ENCODE measurements around the gene TEN1. TPM values are rescaled to one million over a fixed set of nuclear protein-coding genes. Genes with fewer than 3 reads are reported as not detected.

Gene TEN1
- total and polyA plus RNA-seq, 2 donors (not counting 1 experiment from before 2014, with no cell fraction given): 9.4 to 10.3 TPM

GRCh38 chr17:76022285-76022684 is 43.2 kb downstream of the TEN1 start:
- Histone ChIP-seq H3K27me3 (ENCODE audit: control insufficient read depth, insufficient read depth, low read length) (peaks cover 4% of the 10 kb centered on the region), H3K4me2 (ENCODE audit: extremely low read depth, insufficient read depth, low read length) (no peak overlapping the region), H3K4me3 (replicated peaks in 1 of 4; ENCODE audit: control extremely low read depth in 1 of 4, insufficient read depth in 1 of 4, low read depth in 3 of 4, low read length in 4 of 4) (no peak overlapping the region), H3K79me2 (ENCODE audit: control insufficient read depth, insufficient read depth, low read length) (no peaks in the 10 kb centered on the region), H4K20me1 (ENCODE audit: control insufficient read depth, extremely low read depth, insufficient read depth, low read length) (no peaks in the 10 kb centered on the region), H3K4me1 (ENCODE audit: control insufficient read depth, extremely low read depth, insufficient read depth, low read length) (no peaks in the 10 kb centered on the region), H3K9me3 (ENCODE audit: control insufficient read depth, insufficient read depth, low read depth, low read length) (no peaks in the 10 kb centered on the region), H2AFZ (ENCODE audit: low read length) (no peak overlapping the region), H3K36me3 (ENCODE audit: control insufficient read depth, insufficient read depth, low read length) (no peaks in the 10 kb centered on the region), H3K9ac (ENCODE audit: insufficient read depth, low read length) (no peak overlapping the region), H3K27ac (ENCODE audit: insufficient read depth, low read length) (no peak overlapping the region)
- TF ChIP-seq EZH2 (IDR thresholded peaks at IDR 0.05; ENCODE audit: low read length, missing control alignments) (no peak), CTCF (conservative IDR thresholded peaks at IDR 0.05 in 1 of 2, IDR thresholded peaks at IDR 0.05 in 1 of 2; ENCODE audit: low read depth in 1 of 2, low read length in 2 of 2) (no peak)
- DNase-seq (ENCODE audit: low read depth in 2 of 2): no peak

GRCh38 chr17:76022973-76023899 is 44.2 kb downstream of the TEN1 start:
- DNase-seq (ENCODE audit: low read depth in 2 of 2): no peak
- Histone ChIP-seq H3K4me1 (ENCODE audit: control insufficient read depth, extremely low read depth, insufficient read depth, low read length) (no peaks in the 10 kb centered on the region), H3K9me3 (ENCODE audit: control insufficient read depth, insufficient read depth, low read depth, low read length) (no peaks in the 10 kb centered on the region), H3K27me3 (ENCODE audit: control insufficient read depth, insufficient read depth, low read length) (peaks cover 4% of the 10 kb centered on the region), H3K4me2 (ENCODE audit: extremely low read depth, insufficient read depth, low read length) (no peak overlapping the region), H4K20me1 (ENCODE audit: control insufficient read depth, extremely low read depth, insufficient read depth, low read length) (no peaks in the 10 kb centered on the region), H3K27ac (ENCODE audit: insufficient read depth, low read length) (no peak overlapping the region), H3K4me3 (replicated peaks in 1 of 4; ENCODE audit: control extremely low read depth in 1 of 4, insufficient read depth in 1 of 4, low read depth in 3 of 4, low read length in 4 of 4) (no peak overlapping the region), H2AFZ (ENCODE audit: low read length) (no peak overlapping the region), H3K9ac (ENCODE audit: insufficient read depth, low read length) (no peak overlapping the region), H3K36me3 (ENCODE audit: control insufficient read depth, insufficient read depth, low read length) (no peaks in the 10 kb centered on the region), H3K79me2 (ENCODE audit: control insufficient read depth, insufficient read depth, low read length) (no peaks in the 10 kb centered on the region)
- TF ChIP-seq CTCF (conservative IDR thresholded peaks at IDR 0.05 in 1 of 2, IDR thresholded peaks at IDR 0.05 in 1 of 2; ENCODE audit: low read depth in 1 of 2, low read length in 2 of 2) (no peak), EZH2 (IDR thresholded peaks at IDR 0.05; ENCODE audit: low read length, missing control alignments) (no peak)

- Histone ChIP-seq H3K9ac (ENCODE audit: insufficient read depth, low read length) (no peak overlapping the region), H3K4me1 (ENCODE audit: control insufficient read depth, extremely low read depth, insufficient read depth, low read length) (no peaks in the 10 kb centered on the region), H3K27ac (ENCODE audit: insufficient read depth, low read length) (no peak overlapping the region), H3K36me3 (ENCODE audit: control insufficient read depth, insufficient read depth, low read length) (no peaks in the 10 kb centered on the region), H3K9me3 (ENCODE audit: control insufficient read depth, insufficient read depth, low read depth, low read length) (no peaks in the 10 kb centered on the region), H2AFZ (ENCODE audit: low read length) (no peak overlapping the region), H4K20me1 (ENCODE audit: control insufficient read depth, extremely low read depth, insufficient read depth, low read length) (no peaks in the 10 kb centered on the region), H3K4me3 (replicated peaks in 1 of 4; ENCODE audit: control extremely low read depth in 1 of 4, insufficient read depth in 1 of 4, low read depth in 3 of 4, low read length in 4 of 4) (no peak overlapping the region), H3K4me2 (ENCODE audit: extremely low read depth, insufficient read depth, low read length) (no peak overlapping the region), H3K79me2 (ENCODE audit: control insufficient read depth, insufficient read depth, low read length) (no peaks in the 10 kb centered on the region), H3K27me3 (ENCODE audit: control insufficient read depth, insufficient read depth, low read length) (peaks cover 4% of the 10 kb centered on the region)
- DNase-seq (ENCODE audit: low read depth in 2 of 2): no peak
- TF ChIP-seq EZH2 (IDR thresholded peaks at IDR 0.05; ENCODE audit: low read length, missing control alignments) (no peak), CTCF (conservative IDR thresholded peaks at IDR 0.05 in 1 of 2, IDR thresholded peaks at IDR 0.05 in 1 of 2; ENCODE audit: low read depth in 1 of 2, low read length in 2 of 2) (no peak)
These were observed 44.8 kb downstream of the TEN1 start for GRCh38 chr17:76023900-76024237.
